ENCODE data around the gene GDPD5. TPM values are rescaled to one million over a fixed set of nuclear protein-coding genes. Genes with fewer than 3 reads are reported as not detected.
A peak's percentile ranks its signal among the peaks of the same experiment; 100 is the strongest.

GDPD5 gene
- total and polyA plus RNA-seq, 9 donors = 12.8 to 33.2 (median 20.7) TPM

DNA sequence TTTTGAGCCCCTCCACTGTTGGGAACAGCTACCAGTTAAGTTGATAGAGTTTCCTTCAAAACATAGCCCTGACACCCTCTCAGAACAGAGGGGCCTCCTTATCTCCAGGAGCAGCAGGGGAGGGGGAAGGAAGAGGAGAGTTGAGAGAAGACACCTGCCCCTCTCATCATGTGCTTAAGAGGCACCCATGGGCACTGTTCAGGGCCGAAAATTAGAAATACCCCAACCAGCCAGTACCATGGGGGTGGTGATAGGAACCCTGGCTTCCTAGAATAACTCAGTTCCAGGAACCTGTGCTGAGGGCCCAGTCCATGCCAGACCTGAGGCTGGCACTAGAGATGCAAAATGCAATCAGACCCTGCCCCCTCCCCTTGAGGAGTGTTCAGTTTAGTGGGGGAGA, 9.3 kb upstream of the GDPD5 start:
- no peaks in the 10 kb centered on the region for H3K9me3 ChIP-seq (replicated peaks; ENCODE audit: control insufficient read depth, low read depth, low read length)
- DNase-seq = no peak
- no peak overlapping the region for H3K4me3 ChIP-seq (ENCODE audit: low read length)
- H3K36me3 ChIP-seq (ENCODE audit: control insufficient read depth, insufficient read depth, low read length) = no peaks in the 10 kb centered on the region
- no peak overlapping the region for H3K27ac ChIP-seq (ENCODE audit: low read length)
- H3K27me3 ChIP-seq (ENCODE audit: control insufficient read depth, insufficient read depth, low read length) = peaks cover 4% of the 10 kb centered on the region
- peaks cover 20% of the 10 kb centered on the region for H3K4me1 ChIP-seq (ENCODE audit: control insufficient read depth, insufficient read depth, low read length)
- no CpG with 5 or more reads among the region's 1 CpG for WGBS (ENCODE audit: insufficient coverage)

DNA sequence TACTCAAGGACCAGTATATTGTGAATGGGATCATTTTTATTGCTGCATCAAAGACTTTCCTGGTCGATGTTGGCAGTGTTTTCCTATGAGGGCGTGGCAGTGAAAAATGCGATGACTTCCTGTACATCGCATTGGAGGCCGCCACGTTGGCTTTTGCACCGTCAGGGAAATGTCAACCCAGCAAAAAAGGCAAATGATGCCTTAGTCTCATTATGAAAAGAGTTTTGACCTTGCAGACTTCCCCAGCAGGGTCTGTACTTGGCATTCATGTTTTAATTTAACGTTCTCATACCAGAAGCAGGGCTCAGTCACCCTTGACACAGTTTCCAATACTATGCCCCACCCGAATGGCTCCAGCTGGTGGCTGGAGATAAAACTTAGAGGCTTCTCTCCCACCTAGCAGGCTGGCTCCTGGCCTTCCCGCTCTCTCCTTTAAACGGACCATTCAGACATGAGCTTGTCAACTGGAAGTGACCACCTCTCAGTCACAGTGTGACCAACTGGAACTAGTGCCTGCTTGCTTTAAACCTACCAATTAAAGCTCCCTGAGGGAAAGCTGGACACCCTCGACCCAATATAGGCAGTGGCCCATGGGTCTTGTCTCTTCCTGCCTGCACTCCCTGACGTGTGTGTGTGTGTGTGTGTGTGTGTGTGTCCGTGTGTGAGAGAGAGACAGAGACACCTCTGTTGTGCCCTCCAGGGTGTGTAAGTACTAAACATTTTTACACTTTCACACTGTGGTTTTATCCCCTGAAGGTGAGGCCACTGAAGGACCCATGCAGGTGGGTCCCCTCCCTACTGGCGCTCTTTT, 8.7 kb upstream of the GDPD5 start:
- Histone ChIP-seq H3K27me3 (ENCODE audit: control insufficient read depth, insufficient read depth, low read length) (peaks cover 4% of the 10 kb centered on the region), H3K27ac (ENCODE audit: low read length) (no peak overlapping the region), H3K9me3 (replicated peaks; ENCODE audit: control insufficient read depth, low read depth, low read length) (no peaks in the 10 kb centered on the region), H3K4me1 (ENCODE audit: control insufficient read depth, insufficient read depth, low read length) (peaks cover 14% of the 10 kb centered on the region), H3K36me3 (ENCODE audit: control insufficient read depth, insufficient read depth, low read length) (no peaks in the 10 kb centered on the region), H3K4me3 (ENCODE audit: low read length) (no peak overlapping the region)
- DNase-seq = no peak
- WGBS (ENCODE audit: insufficient coverage) = 58% methylated on average over 11 of the region's 15 CpGs

DNA sequence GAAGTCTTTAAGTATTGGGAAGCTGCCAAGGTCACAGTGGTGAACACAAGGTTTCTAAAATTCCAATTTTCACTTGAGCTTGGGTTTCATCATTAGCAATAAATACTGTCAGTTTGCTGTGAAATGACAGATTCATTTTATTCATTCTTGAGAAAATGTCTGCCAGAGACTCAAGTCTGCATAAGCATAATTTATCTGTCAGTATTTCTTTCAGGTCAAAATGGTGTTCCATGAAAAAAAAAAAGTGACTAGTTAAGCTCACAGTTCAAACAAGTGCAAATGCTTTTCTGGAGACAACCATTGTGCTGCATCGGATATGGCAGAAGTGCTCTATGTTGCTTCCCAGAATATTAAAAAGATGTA, 8.1 kb upstream of the GDPD5 start:
- no peak for DNase-seq
- no peaks in the 10 kb centered on the region for H3K36me3 ChIP-seq (ENCODE audit: control insufficient read depth, insufficient read depth, low read length)
- peaks cover 4% of the 10 kb centered on the region for H3K27me3 ChIP-seq (ENCODE audit: control insufficient read depth, insufficient read depth, low read length)
- peaks cover 10% of the 10 kb centered on the region for H3K4me1 ChIP-seq (ENCODE audit: control insufficient read depth, insufficient read depth, low read length)
- no peaks in the 10 kb centered on the region for H3K9me3 ChIP-seq (replicated peaks; ENCODE audit: control insufficient read depth, low read depth, low read length)
- no peak overlapping the region for H3K4me3 ChIP-seq (ENCODE audit: low read length)
- whole genome bisulfite sequencing (ENCODE audit: insufficient coverage) = no CpG with 5 or more reads among the region's 1 CpG
- no peak overlapping the region for H3K27ac ChIP-seq (ENCODE audit: low read length)

DNA sequence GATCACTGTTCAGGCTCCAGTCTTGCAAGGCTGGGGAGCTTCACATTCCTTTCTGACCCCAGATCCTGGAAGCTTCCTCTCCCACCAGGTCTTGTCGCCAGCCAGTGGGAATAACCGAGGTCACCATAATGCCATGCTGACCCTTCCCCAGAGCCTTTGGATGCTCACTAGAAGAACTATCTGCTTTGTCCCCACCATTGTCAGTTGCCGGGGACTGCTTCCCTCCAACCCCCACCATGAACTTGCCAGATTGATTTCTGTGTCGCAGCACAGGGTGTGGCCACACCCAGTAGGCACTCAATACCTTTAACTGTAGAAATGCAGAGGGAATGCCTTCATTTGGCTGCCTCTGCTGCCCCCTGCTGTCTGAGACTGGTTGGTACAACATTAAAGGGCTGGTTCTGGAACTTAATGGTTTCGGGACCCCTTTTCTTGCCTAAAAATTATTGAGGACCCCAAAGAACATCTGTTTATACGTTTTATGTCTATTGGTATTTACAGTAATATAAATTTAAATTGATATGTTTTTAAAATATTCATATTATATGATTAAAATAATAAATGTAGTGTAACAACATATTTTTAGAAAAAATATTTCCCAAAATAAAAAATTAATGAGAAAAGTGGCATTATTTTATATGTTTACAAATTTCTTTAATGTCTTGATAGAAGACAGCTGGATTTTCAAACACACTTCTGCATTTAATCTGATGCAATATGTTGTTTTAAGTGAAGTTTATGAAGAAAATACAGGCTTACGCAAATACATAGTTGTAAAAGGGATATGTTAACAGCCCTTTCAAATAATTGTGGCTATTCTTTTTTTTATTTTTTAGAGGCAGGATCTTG, 6.7 kb upstream of the GDPD5 start:
- no peaks in the 10 kb centered on the region for H3K9me3 ChIP-seq (replicated peaks; ENCODE audit: control insufficient read depth, low read depth, low read length)
- H3K27ac ChIP-seq (ENCODE audit: low read length) = no peak overlapping the region
- peaks cover 4% of the 10 kb centered on the region for H3K27me3 ChIP-seq (ENCODE audit: control insufficient read depth, insufficient read depth, low read length)
- 42% methylated on average over 3 of the region's 7 CpGs for WGBS (ENCODE audit: insufficient coverage)
- peaks cover 10% of the 10 kb centered on the region for H3K4me1 ChIP-seq (ENCODE audit: control insufficient read depth, insufficient read depth, low read length)
- no peak overlapping the region for H3K4me3 ChIP-seq (ENCODE audit: low read length)
- no peaks in the 10 kb centered on the region for H3K36me3 ChIP-seq (ENCODE audit: control insufficient read depth, insufficient read depth, low read length)
- DNase-seq = peak; percentile 65

DNA sequence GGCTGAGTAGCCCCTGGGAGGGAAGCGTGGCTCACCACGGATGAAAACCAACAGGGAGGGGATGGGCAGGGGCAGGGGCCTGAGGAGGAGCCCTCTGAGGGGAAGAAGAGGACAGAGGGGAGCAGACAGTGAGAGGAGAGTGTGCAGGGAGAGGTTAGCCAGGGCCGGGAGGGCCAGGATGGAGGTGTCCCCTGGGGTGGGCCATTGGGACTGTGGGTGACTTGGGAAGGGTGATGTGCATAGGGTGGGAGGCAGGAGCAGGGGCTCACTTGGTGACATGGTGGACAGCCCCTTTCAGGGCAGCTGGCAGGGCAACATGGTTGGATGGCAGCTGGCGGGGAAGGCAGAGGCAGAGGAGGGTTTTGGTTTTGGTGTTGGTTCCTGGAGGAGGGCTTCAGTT, 5.6 kb upstream of the GDPD5 start:
- H3K4me1 ChIP-seq (ENCODE audit: control insufficient read depth, insufficient read depth, low read length) = peaks cover 13% of the 10 kb centered on the region
- DNase-seq = no peak
- no peaks in the 10 kb centered on the region for H3K36me3 ChIP-seq (ENCODE audit: control insufficient read depth, insufficient read depth, low read length)
- H3K9me3 ChIP-seq (replicated peaks; ENCODE audit: control insufficient read depth, low read depth, low read length) = no peaks in the 10 kb centered on the region
- H3K27ac ChIP-seq (ENCODE audit: low read length) = no peak overlapping the region
- H3K27me3 ChIP-seq (ENCODE audit: control insufficient read depth, insufficient read depth, low read length) = peaks cover 3% of the 10 kb centered on the region
- H3K4me3 ChIP-seq (ENCODE audit: low read length) = no peak overlapping the region
- 65% methylated on average over 4 of the region's 4 CpGs for WGBS (ENCODE audit: insufficient coverage)

DNA sequence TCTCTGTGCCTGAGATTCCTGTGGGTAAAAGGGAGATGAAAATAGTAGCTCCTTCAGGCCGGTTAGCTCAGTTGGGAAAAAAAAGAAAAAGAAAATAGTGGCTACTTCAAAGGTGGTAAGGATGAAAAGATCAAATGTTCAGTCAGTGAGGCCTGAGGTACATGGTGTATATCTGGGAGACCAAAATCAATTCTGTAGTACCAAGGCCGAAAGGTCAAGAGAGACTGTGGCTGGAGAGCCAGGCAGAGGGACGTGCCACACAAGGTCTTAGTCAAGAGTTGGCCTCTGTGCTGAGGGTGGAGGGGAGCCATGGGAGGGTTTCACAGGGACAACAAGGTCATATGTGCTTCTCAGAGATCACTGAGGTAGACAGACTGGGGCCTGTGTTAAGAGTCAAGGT, 4.8 kb upstream of the GDPD5 start:
- Histone ChIP-seq H3K36me3 (ENCODE audit: control insufficient read depth, insufficient read depth, low read length) (no peaks in the 10 kb centered on the region), H3K27ac (ENCODE audit: low read length) (no peak overlapping the region), H3K4me3 (ENCODE audit: low read length) (no peak overlapping the region), H3K4me1 (ENCODE audit: control insufficient read depth, insufficient read depth, low read length) (peaks cover 15% of the 10 kb centered on the region), H3K9me3 (replicated peaks; ENCODE audit: control insufficient read depth, low read depth, low read length) (no peaks in the 10 kb centered on the region), H3K27me3 (ENCODE audit: control insufficient read depth, insufficient read depth, low read length) (peaks cover 2% of the 10 kb centered on the region)
- no peak for DNase-seq
- WGBS (ENCODE audit: insufficient coverage) = 69% methylated on average over 3 of the region's 3 CpGs

DNA sequence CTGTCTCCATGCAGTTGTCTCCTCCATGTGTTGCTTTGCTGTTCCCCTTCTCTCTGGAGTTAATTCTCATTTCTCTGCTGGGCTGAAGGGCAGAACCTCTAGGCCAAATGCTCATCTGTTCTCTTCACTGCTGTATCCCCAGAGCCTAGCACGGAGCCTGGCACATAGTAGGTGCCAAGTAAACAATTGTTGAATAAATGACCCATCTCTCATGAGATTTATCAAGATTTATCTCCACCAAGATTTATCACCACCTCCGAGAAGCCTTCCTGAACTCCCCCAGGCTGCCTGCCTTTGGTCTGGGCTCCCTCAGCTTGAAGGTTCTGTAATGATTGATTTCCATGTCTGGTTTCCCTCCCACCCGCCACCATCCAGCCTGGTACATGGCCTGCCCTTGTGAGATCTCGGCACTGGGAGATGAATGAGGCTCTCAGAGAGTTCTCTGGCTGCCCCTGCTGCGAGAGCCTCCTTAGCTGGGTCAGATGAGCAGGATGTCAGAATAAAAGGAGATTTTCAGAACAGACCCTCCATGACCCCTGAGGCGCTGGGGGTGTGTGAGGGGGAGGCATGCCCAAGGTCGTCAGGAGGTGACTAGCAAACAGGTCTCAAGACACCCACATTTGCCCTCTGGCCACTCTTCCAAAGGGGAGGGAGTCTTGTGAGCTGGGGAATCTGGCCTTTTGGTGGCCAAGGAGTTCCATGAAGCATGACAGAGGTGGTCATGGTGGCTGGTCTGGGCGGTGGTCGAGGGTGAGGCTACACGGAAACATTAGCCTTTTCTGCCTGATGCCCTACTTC, 2.4 kb upstream of the GDPD5 start:
- no peak for DNase-seq
- Histone ChIP-seq H3K4me1 (ENCODE audit: control insufficient read depth, insufficient read depth, low read length) (peaks cover 29% of the 10 kb centered on the region), H3K36me3 (ENCODE audit: control insufficient read depth, insufficient read depth, low read length) (no peaks in the 10 kb centered on the region), H3K9me3 (replicated peaks; ENCODE audit: control insufficient read depth, low read depth, low read length) (no peaks in the 10 kb centered on the region), H3K27ac (ENCODE audit: low read length) (no peak overlapping the region), H3K4me3 (ENCODE audit: low read length) (no peak overlapping the region), H3K27me3 (ENCODE audit: control insufficient read depth, insufficient read depth, low read length) (peaks cover 21% of the 10 kb centered on the region)
- 73% methylated on average over 2 of the region's 10 CpGs for WGBS (ENCODE audit: insufficient coverage)

DNA sequence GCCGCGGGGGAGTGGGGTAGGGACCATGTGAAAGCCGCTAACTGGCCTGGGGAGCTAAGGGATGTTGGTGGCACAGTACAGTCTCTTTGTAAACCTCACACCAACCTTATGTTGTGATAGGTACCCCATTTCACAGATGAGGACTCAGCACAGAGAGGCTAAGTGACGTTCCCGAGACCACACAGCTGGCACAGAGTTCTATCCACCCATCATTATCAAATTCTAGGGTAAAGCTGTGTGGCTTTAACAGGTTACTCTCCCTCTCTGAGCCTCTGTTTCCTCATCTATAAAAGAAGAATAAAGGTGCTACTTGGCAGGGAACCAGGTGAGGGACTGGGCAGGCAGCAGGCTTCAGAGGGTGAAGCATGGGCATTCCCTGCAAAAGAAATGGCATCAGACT, 1.4 kb upstream of the GDPD5 start:
- no peak overlapping the region for H3K27ac ChIP-seq (ENCODE audit: low read length)
- no peaks in the 10 kb centered on the region for H3K36me3 ChIP-seq (ENCODE audit: control insufficient read depth, insufficient read depth, low read length)
- WGBS (ENCODE audit: insufficient coverage) = 100% methylated on average over 1 of the region's 5 CpGs
- no peak overlapping the region for H3K4me3 ChIP-seq (ENCODE audit: low read length)
- DNase-seq = no peak
- H3K4me1 ChIP-seq (ENCODE audit: control insufficient read depth, insufficient read depth, low read length) = peaks cover 30% of the 10 kb centered on the region
- peaks cover 23% of the 10 kb centered on the region for H3K27me3 ChIP-seq (ENCODE audit: control insufficient read depth, insufficient read depth, low read length)
- H3K9me3 ChIP-seq (replicated peaks; ENCODE audit: control insufficient read depth, low read depth, low read length) = no peaks in the 10 kb centered on the region

DNA sequence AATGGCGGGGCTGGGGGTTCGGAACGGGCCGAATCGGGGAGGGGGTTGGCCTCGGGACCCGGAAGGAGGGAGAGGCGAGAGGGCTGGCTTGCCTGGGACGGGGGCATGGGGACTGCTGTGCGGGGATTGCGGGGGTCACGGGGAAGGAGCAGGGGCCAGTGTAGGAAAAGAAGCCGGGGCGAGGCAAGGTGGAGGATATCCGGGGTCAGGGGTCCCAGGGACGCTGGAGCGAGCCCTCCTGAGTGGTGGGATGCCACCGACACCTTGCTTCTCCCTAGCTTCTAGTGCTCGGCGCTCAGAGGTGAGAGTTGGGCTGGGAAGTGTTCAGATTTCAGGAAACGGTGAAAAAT, 426 bp upstream of the GDPD5 start:
- Histone ChIP-seq H3K27me3 (ENCODE audit: control insufficient read depth, insufficient read depth, low read length) (peaks cover 23% of the 10 kb centered on the region), H3K4me3 (ENCODE audit: low read length) (peak overlapping the region; percentile 59), H3K36me3 (ENCODE audit: control insufficient read depth, insufficient read depth, low read length) (no peaks in the 10 kb centered on the region), H3K9me3 (replicated peaks; ENCODE audit: control insufficient read depth, low read depth, low read length) (no peaks in the 10 kb centered on the region), H3K4me1 (ENCODE audit: control insufficient read depth, insufficient read depth, low read length) (peaks cover 30% of the 10 kb centered on the region), H3K27ac (ENCODE audit: low read length) (no peak overlapping the region)
- 0% methylated on average over 18 of the region's 21 CpGs for WGBS (ENCODE audit: insufficient coverage)
- no peak for DNase-seq
